Panc1 (cell line): ENCODE results near the gene TMEM14C. TPM values are rescaled to one million over a fixed set of nuclear protein-coding genes. Genes with fewer than 3 reads are reported as not detected.
A peak's percentile ranks its signal among the peaks of the same experiment; 100 is the strongest.

Experiments
- ATAC-seq: fragments of 200-7000 bp; cut with Tn5 transposase; 2 replicates; pipeline ENCODE4 v1.9.1; 2020; ENCODE audit warnings: mild to moderate bottlenecking, moderate library complexity
- Bru-seq: library from RNA; stranded (reverse); fragments of 400-500 nt; gene quantifications from one replicate; lab custom pipeline; 2021; lab: Mats Ljungman, UMichigan
- BruChase-seq, 2 experiments: library from RNA; stranded (reverse); fragments of 400-500 nt; gene quantifications; one replicate each; lab custom pipeline; 2021; lab: Mats Ljungman, UMichigan
- BruUV-seq: library from RNA; stranded (reverse); fragments of 400-500 nt; replicated peaks from 2 replicates; lab custom pipeline; 2021; lab: Mats Ljungman, UMichigan
- CTCF ChIA-PET: fragments of 300-600 bp; sonication (Branson Sonifier 250); formaldehyde crosslinking; loops from one replicate; lab custom pipeline; 2022; ENCODE audit warnings: antibody characterized with exemption; lab: Charles Lee
- POLR2A ChIA-PET: fragments of 300-600 bp; sonication (Branson Sonifier 250); formaldehyde crosslinking; loops from one replicate; lab custom pipeline; 2022; ENCODE audit warnings: antibody characterized with exemption; lab: Charles Lee
- DNase-seq: peaks from one replicate; pipeline ENCODE4 v3.0.0-alpha.2; 2010; ENCODE audit warnings: low read depth, low spot score
- H3K27ac ChIP-seq: 2 replicates; pipeline ENCODE4 v1.5.1; 2011; ENCODE audit warnings: mild to moderate bottlenecking, low read length, inconsistent platforms
- H3K27me3 ChIP-seq: fragments of 200-500 bp; sonication (Bioruptor generic); 2 replicates; pipeline ENCODE4 v1.6.0; 2014; ENCODE audit warnings: low read length, inconsistent platforms; ENCODE audit not compliant: control insufficient read depth, insufficient read depth
- H3K36me3 ChIP-seq: fragments of 200-500 bp; sonication (Bioruptor generic); 2 replicates; pipeline ENCODE4 v1.5.1; 2014; ENCODE audit warnings: inconsistent platforms, mild to moderate bottlenecking, low read length, moderate library complexity; ENCODE audit not compliant: control insufficient read depth, insufficient read depth
- H3K4me1 ChIP-seq: 2 replicates; pipeline ENCODE4 v1.5.1; 2011; ENCODE audit warnings: inconsistent platforms, mild to moderate bottlenecking, low read length, moderate library complexity; ENCODE audit not compliant: control insufficient read depth, insufficient read depth
- H3K4me3 ChIP-seq, 2 experiments: 2 replicates each; pipeline ENCODE4 v1.5.1; 2011 to 2012; ENCODE audit warnings: low read depth in 2 of 2, low read length in 2 of 2, mild to moderate bottlenecking in 2 of 2, inconsistent platforms in 1 of 2, moderate library complexity in 1 of 2
- H3K9me3 ChIP-seq: fragments of 200-500 bp; sonication (Bioruptor generic); 2 replicates; pipeline ENCODE4 v1.5.1; 2014; ENCODE audit warnings: low read depth, mild to moderate bottlenecking, inconsistent platforms, low read length, moderate library complexity; ENCODE audit not compliant: control insufficient read depth, insufficient read depth
- POLR2AphosphoS5 ChIP-seq: IDR thresholded peaks from 2 replicates; pipeline ENCODE4 v1.6.1; 2012; ENCODE audit warnings: mild to moderate bottlenecking, low read depth, low read length, moderate library complexity
- SIN3A ChIP-seq: IDR thresholded peaks from 2 replicates; pipeline ENCODE4 v1.6.1; 2012; ENCODE audit warnings: low read depth, mild to moderate bottlenecking, low read length, moderate library complexity, borderline replicate concordance; ENCODE audit not compliant: insufficient read depth
- TCF7L2 ChIP-seq: IDR thresholded peaks from 2 replicates; pipeline ENCODE4 v1.6.1; 2011; ENCODE audit warnings: mild to moderate bottlenecking, low read depth, low read length, inconsistent platforms
- in situ Hi-C: cut with HindIII; loops from 2 replicates; pipeline ENCODE4 v1.10.0; 2016; ENCODE audit warnings: low sequenced_read_pairs, low pct_unique_long_range_greater_than_20kb
- intact Hi-C: fragments of 100-400 bp; cut with micrococcal nuclease; formaldehyde crosslinking; loops from one replicate; pipeline ENCODE4 v1.10.0; 2022; ENCODE audit not compliant: unreplicated experiment
- long read RNA-seq: library from polyadenylated mRNA; unstranded; transcript quantifications from one replicate; pipeline ENCODE4 v2.0.0, GENCODE V29; 2021; ENCODE audit not compliant: unreplicated experiment
- polyA plus RNA-seq: library from polyadenylated mRNA; unstranded; fragments of >200 nt; gene quantifications from one replicate; pipeline ENCODE4 v1.2.1, GENCODE V29; 2012; ENCODE audit warnings: missing spikeins; ENCODE audit not compliant: insufficient read length
- total RNA-seq: library from RNA; stranded (reverse); gene quantifications from one replicate; pipeline ENCODE4 v1.2.1, GENCODE V29; 2021; ENCODE audit not compliant: unreplicated experiment
- TF ChIP-seq, protein P1 (sequence below), 2 experiments: IDR thresholded peaks; 2 replicates each; pipeline ENCODE4 v1.6.1; 2011 to 2012; ENCODE audit warnings: low read depth in 2 of 2, control low read depth in 1 of 2, low read length in 1 of 2, mild to moderate bottlenecking in 1 of 2, moderate library complexity in 1 of 2; ENCODE audit not compliant: insufficient read depth in 1 of 2
- TF ChIP-seq, protein P2 (sequence below): fragments of 450-650 bp; IDR thresholded peaks from 2 replicates; pipeline ENCODE4 v1.5.1; 2017; ENCODE audit warnings: mild to moderate bottlenecking

The TMEM14C gene
- total RNA-seq: 159 TPM
- polyA plus RNA-seq: 134 TPM
- Bru-seq, nascent RNA: percentile 91 among the genes with signal in this experiment
- percentile 87 among the genes with signal in this experiment for BruChase-seq, experiment 1, labeled RNA remaining after a 2-hour chase
- percentile 92 among the genes with signal in this experiment for BruChase-seq, experiment 2, labeled RNA remaining after a 6-hour chase
- long read RNA-seq, transcript TMEM14C-201 (6 exons, 1,113 nt): major isoform, 70 of 90 reads
- long read RNA-seq, partial matches to known transcripts: 7 of 90 reads
- long read RNA-seq, other reads (novel, unspliced or antisense): 7 of 90 reads

DNA sequence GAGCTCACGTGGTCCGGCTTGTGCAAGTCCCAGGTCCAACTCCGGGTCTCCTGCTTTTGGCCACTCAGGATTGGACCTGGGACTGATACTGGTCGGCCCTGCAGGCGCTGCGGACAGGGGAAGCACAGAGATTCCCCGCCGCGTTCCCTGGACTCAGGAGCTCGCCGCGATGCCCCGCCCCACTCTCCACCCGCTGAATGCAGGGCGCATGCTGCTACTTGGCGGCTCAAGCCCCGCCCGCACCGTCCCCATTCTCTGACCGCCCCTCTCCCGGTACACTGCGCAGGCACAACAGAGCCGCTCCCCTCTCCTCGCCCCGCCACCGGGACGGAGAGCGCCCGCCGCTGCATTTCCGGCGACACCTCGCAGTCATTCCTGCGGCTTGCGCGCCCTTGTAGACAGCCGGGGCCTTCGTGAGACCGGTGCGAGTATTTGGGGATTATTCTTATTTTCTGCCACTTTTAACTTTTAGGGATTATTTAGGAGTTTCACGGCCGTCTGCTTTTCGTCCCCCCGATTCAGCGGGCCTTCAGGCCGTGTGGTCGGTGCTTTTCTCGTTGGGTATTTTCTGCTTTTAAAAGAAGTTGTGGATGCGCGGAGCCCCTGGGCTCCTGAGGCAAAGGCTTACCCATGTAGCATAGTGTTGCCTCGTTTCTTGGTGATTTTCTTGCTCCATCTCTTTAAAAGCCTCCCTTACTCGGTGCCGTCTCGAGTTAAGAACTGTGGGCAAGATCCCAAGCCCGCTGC is at the start of gene TMEM14C:
Gene TMEM14C, plus strand, starts transcription at position 251 of the 747 bp plus-strand sequence. CDS start 1,544 bp downstream, outside the sequence.
- ChIA-PET POLR2A (interaction anchor here (1.0 kb wide), 1 partner anchor 200 kb away, joined by 8 read pairs; no protein-coding TSS in a partner anchor), CTCF (interaction anchor here (0.5 kb wide), 1 partner anchor 28 kb away, joined by 11 read pairs; the partner anchor contains the start of gene PAK1IP1)
- peak within 1 kb of the TSS; percentile 77 to 91 for H3K4me3 ChIP-seq
- H3K27me3 ChIP-seq: no peaks in the 10 kb centered on the region
- in situ Hi-C loops: no loop called here
- no peak; the same call in 1 of the 2 replicates for TF ChIP-seq TCF7L2
- TF ChIP-seq, protein P1, sequence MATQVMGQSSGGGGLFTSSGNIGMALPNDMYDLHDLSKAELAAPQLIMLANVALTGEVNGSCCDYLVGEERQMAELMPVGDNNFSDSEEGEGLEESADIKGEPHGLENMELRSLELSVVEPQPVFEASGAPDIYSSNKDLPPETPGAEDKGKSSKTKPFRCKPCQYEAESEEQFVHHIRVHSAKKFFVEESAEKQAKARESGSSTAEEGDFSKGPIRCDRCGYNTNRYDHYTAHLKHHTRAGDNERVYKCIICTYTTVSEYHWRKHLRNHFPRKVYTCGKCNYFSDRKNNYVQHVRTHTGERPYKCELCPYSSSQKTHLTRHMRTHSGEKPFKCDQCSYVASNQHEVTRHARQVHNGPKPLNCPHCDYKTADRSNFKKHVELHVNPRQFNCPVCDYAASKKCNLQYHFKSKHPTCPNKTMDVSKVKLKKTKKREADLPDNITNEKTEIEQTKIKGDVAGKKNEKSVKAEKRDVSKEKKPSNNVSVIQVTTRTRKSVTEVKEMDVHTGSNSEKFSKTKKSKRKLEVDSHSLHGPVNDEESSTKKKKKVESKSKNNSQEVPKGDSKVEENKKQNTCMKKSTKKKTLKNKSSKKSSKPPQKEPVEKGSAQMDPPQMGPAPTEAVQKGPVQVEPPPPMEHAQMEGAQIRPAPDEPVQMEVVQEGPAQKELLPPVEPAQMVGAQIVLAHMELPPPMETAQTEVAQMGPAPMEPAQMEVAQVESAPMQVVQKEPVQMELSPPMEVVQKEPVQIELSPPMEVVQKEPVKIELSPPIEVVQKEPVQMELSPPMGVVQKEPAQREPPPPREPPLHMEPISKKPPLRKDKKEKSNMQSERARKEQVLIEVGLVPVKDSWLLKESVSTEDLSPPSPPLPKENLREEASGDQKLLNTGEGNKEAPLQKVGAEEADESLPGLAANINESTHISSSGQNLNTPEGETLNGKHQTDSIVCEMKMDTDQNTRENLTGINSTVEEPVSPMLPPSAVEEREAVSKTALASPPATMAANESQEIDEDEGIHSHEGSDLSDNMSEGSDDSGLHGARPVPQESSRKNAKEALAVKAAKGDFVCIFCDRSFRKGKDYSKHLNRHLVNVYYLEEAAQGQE (IDR thresholded peaks at IDR 0.05; ENCODE audit: insufficient read depth in 1 of 2, low read depth in 2 of 2, low read length in 1 of 2): no peak
- peak; percentile 76; the same call in 1 of the 2 replicates for TF ChIP-seq SIN3A
- peak; percentile 93 for TF ChIP-seq POLR2AphosphoS5
- TF ChIP-seq, protein P2, sequence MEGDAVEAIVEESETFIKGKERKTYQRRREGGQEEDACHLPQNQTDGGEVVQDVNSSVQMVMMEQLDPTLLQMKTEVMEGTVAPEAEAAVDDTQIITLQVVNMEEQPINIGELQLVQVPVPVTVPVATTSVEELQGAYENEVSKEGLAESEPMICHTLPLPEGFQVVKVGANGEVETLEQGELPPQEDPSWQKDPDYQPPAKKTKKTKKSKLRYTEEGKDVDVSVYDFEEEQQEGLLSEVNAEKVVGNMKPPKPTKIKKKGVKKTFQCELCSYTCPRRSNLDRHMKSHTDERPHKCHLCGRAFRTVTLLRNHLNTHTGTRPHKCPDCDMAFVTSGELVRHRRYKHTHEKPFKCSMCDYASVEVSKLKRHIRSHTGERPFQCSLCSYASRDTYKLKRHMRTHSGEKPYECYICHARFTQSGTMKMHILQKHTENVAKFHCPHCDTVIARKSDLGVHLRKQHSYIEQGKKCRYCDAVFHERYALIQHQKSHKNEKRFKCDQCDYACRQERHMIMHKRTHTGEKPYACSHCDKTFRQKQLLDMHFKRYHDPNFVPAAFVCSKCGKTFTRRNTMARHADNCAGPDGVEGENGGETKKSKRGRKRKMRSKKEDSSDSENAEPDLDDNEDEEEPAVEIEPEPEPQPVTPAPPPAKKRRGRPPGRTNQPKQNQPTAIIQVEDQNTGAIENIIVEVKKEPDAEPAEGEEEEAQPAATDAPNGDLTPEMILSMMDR: no peak
- no peaks in the 10 kb centered on the region for H3K9me3 ChIP-seq
- peaks cover 18% of the 10 kb centered on the region for H3K4me1 ChIP-seq
- ATAC-seq (peak; percentile 100), DNase-seq (peak; percentile 91)
- BruUV-seq: TSS peak; percentile 92
- no peaks in the 10 kb centered on the region for H3K36me3 ChIP-seq
- peak within 1 kb of the TSS; percentile 95 for H3K27ac ChIP-seq
- intact Hi-C loops: no loop called here

DNA sequence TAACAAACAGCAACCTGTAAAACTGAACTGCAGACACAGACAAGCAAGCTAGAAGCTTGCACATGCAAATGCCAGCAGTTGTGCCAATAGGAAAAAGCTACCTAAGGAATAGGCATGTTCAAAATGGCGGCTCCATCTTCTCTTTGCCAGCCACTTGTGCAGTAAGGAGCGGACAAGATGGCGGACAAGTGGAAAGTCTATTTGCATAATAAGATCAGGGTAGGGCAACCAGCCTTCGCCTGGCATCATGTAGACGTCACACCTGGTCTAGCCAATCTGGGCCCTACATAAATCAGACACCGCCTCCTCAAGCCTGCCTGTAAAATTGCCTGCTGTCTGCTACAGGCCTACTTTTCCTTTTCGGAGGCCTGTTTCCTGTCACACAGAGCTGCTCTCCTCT is 46.5 kb upstream of the TMEM14C start:
- CTCF ChIA-PET: no interaction called here
- intact Hi-C loops: no loop called here
- TF ChIP-seq POLR2AphosphoS5 (no peak), SIN3A (no peak), TCF7L2 (no peak)
- TF ChIP-seq, protein P2: no peak
- TF ChIP-seq, protein P1 (IDR thresholded peaks at IDR 0.05; ENCODE audit: insufficient read depth in 1 of 2, low read depth in 2 of 2, low read length in 1 of 2): no peak
- DNase-seq: no peak
- no peaks in the 10 kb centered on the region for H3K4me1 ChIP-seq
- H3K27ac ChIP-seq: no peak overlapping the region
- H3K4me3 ChIP-seq: no peak overlapping the region
- POLR2A ChIA-PET: no interaction called here
- H3K9me3 ChIP-seq: no peaks in the 10 kb centered on the region
- no TSS peak for BruUV-seq
- in situ Hi-C loops: no loop called here
- H3K27me3 ChIP-seq: no peaks in the 10 kb centered on the region
- H3K36me3 ChIP-seq: no peaks in the 10 kb centered on the region
- no peak for ATAC-seq
